Caco-2 (cell line): ENCODE measurements around the gene ASTE1. TPM values are rescaled to one million over a fixed set of nuclear protein-coding genes. Genes with fewer than 3 reads are reported as not detected.

Source experiments
- BruUV-seq: library from RNA; stranded (reverse); fragments of 400-500 nt; replicated peaks from 2 replicates; lab custom pipeline; 2021; lab: Mats Ljungman, UMichigan
- CTCF ChIA-PET: fragments of 300-600 bp; sonication (Branson Sonifier 250); formaldehyde crosslinking; loops from one replicate; lab custom pipeline; 2022; ENCODE audit warnings: antibody characterized with exemption; lab: Charles Lee
- POLR2A ChIA-PET: fragments of 300-600 bp; sonication (Branson Sonifier 250); formaldehyde crosslinking; loops from one replicate; lab custom pipeline; 2022; ENCODE audit warnings: antibody characterized with exemption; lab: Charles Lee
- DNase-seq, 2 experiments: peaks; one replicate each; pipeline versions ENCODE4 v3.0.0 to v3.0.0-alpha.2; 2020 to 2022
- H3K27me3 ChIP-seq: replicated peaks from 2 replicates; pipeline ENCODE4 v1.6.0; 2011; ENCODE audit warnings: low read length; ENCODE audit not compliant: control insufficient read depth, insufficient read depth
- H3K36me3 ChIP-seq: 2 replicates; pipeline ENCODE4 v1.5.1; 2011; ENCODE audit warnings: low read length; ENCODE audit not compliant: control insufficient read depth, insufficient read depth
- H3K4me1 ChIP-seq: fragments of 250-450 bp; sonication (Bioruptor Pico); 2 replicates; pipeline ENCODE4 v1.5.1; 2020; ENCODE audit warnings: mild to moderate bottlenecking
- H3K4me3 ChIP-seq: 2 replicates; pipeline ENCODE4 v1.5.1; 2011; ENCODE audit warnings: low read depth, mild to moderate bottlenecking, control low read depth, low read length
- H3K9me3 ChIP-seq: fragments of 250-450 bp; sonication (Bioruptor Pico); 2 replicates; pipeline ENCODE4 v1.5.1; 2020; ENCODE audit warnings: mild to moderate bottlenecking, moderate library complexity
- H3K27ac Mint-ChIP-seq: one replicate; pipeline ENCODE4 v1.8.0; 2022; ENCODE audit warnings: mixed read lengths; ENCODE audit not compliant: unreplicated experiment
- H3K27me3 Mint-ChIP-seq: one replicate; pipeline ENCODE4 v1.8.0; 2022; ENCODE audit warnings: mixed read lengths; ENCODE audit not compliant: insufficient read depth, unreplicated experiment
- H3K36me3 Mint-ChIP-seq: one replicate; pipeline ENCODE4 v1.8.0; 2022; ENCODE audit warnings: mild to moderate bottlenecking, mixed read lengths; ENCODE audit not compliant: insufficient read depth, unreplicated experiment
- H3K4me1 Mint-ChIP-seq: one replicate; pipeline ENCODE4 v1.8.0; 2022; ENCODE audit warnings: low read depth, mixed read lengths; ENCODE audit not compliant: unreplicated experiment
- H3K4me3 Mint-ChIP-seq: one replicate; pipeline ENCODE4 v1.8.0; 2022; ENCODE audit warnings: mild to moderate bottlenecking, moderate library complexity, mixed read lengths; ENCODE audit not compliant: unreplicated experiment
- H3K9me3 Mint-ChIP-seq: one replicate; pipeline ENCODE4 v1.8.0; 2022; ENCODE audit warnings: mixed read lengths; ENCODE audit not compliant: unreplicated experiment
- CTCF ChIP-seq, 2 experiments: fragments of 200-600 bp in 1 of 2; IDR thresholded peaks; 1 replicate in 1 of 2; 2 replicates in 1 of 2; pipeline versions ENCODE4 v1.5.1 to v1.8.0; 2011 to 2022; ENCODE audit warnings: antibody characterized with exemption in 1 of 2, control low read depth in 1 of 2, inconsistent platforms in 1 of 2, low read depth in 1 of 2, low read length in 1 of 2, mild to moderate bottlenecking in 1 of 2, moderate library complexity in 1 of 2; ENCODE audit not compliant: insufficient read depth in 1 of 2, severe bottlenecking in 1 of 2, unreplicated experiment in 1 of 2
- intact Hi-C: fragments of 100-400 bp; cut with micrococcal nuclease; formaldehyde crosslinking; loops from one replicate; pipeline ENCODE4 v1.10.0; 2022; ENCODE audit not compliant: unreplicated experiment
- total RNA-seq: library from RNA; stranded (reverse); gene quantifications from 2 replicates; pipeline ENCODE4 v1.2.3, GENCODE V29; 2022

The ASTE1 gene
- total RNA-seq, 1 experiment from 2014 or later, result 11.0 TPM

- no TSS peak for BruUV-seq
- no peak for DNase-seq
- Histone ChIP-seq H3K4me3 (no peak overlapping the region), H3K4me1 (no peaks in the 10 kb centered on the region), H3K36me3 (no peaks in the 10 kb centered on the region), H3K9me3 (no peaks in the 10 kb centered on the region), H3K27me3 (no peaks in the 10 kb centered on the region)
- ChIA-PET CTCF (no interaction called here), POLR2A (no interaction called here)
- Mint-ChIP-seq H3K9me3 (no peaks in the 10 kb centered on the region), H3K4me3 (no peak overlapping the region), H3K27me3 (no peaks in the 10 kb centered on the region), H3K36me3 (peaks cover 6% of the 10 kb centered on the region), H3K27ac (no peak overlapping the region), H3K4me1 (no peaks in the 10 kb centered on the region)
- TF ChIP-seq CTCF (IDR thresholded peaks at IDR 0.05; ENCODE audit: insufficient read depth in 1 of 2, low read depth in 1 of 2, low read length in 1 of 2, severe bottlenecking in 1 of 2, unreplicated experiment in 1 of 2), result no peak
- intact Hi-C loops, result no loop called here
Measured at GRCh38 chr3:130981469-130981868, 45.2 kb downstream of the ASTE1 start.

GRCh38 chr3:130979117-130979516 is 47.5 kb downstream of the ASTE1 start:
- H3K4me1 ChIP-seq, result no peaks in the 10 kb centered on the region
- H3K27me3 ChIP-seq, result no peaks in the 10 kb centered on the region
- ChIA-PET POLR2A (no interaction called here), CTCF (no interaction called here)
- DNase-seq, result no peak
- no peaks in the 10 kb centered on the region for H3K4me1 Mint-ChIP-seq
- H3K9me3 Mint-ChIP-seq, result no peaks in the 10 kb centered on the region
- TF ChIP-seq CTCF (IDR thresholded peaks at IDR 0.05; ENCODE audit: insufficient read depth in 1 of 2, low read depth in 1 of 2, low read length in 1 of 2, severe bottlenecking in 1 of 2, unreplicated experiment in 1 of 2), result no peak
- no peak overlapping the region for H3K27ac Mint-ChIP-seq
- peaks cover 6% of the 10 kb centered on the region for H3K36me3 Mint-ChIP-seq
- H3K36me3 ChIP-seq, result no peaks in the 10 kb centered on the region
- no peaks in the 10 kb centered on the region for H3K27me3 Mint-ChIP-seq
- intact Hi-C loops, result no loop called here
- no TSS peak for BruUV-seq
- H3K9me3 ChIP-seq, result no peaks in the 10 kb centered on the region
- no peak overlapping the region for H3K4me3 ChIP-seq
- H3K4me3 Mint-ChIP-seq, result no peak overlapping the region

- Mint-ChIP-seq H3K4me3 (no peak overlapping the region), H3K27me3 (no peaks in the 10 kb centered on the region), H3K27ac (no peak overlapping the region), H3K9me3 (no peaks in the 10 kb centered on the region), H3K36me3 (peaks cover 17% of the 10 kb centered on the region), H3K4me1 (no peaks in the 10 kb centered on the region)
- H3K36me3 ChIP-seq, result no peaks in the 10 kb centered on the region
- no peaks in the 10 kb centered on the region for H3K27me3 ChIP-seq
- TF ChIP-seq CTCF (IDR thresholded peaks at IDR 0.05; ENCODE audit: insufficient read depth in 1 of 2, low read depth in 1 of 2, low read length in 1 of 2, severe bottlenecking in 1 of 2, unreplicated experiment in 1 of 2), result no peak
- intact Hi-C loops, result no loop called here
- ChIA-PET POLR2A (no interaction called here), CTCF (no interaction called here)
- H3K4me3 ChIP-seq, result no peak overlapping the region
- no peak for DNase-seq
- no peaks in the 10 kb centered on the region for H3K4me1 ChIP-seq
- no peaks in the 10 kb centered on the region for H3K9me3 ChIP-seq
- no TSS peak for BruUV-seq
Measured at GRCh38 chr3:130976706-130977105, 49.9 kb downstream of the ASTE1 start.
